ENCODE data around the gene TMEM132D.

DNA sequence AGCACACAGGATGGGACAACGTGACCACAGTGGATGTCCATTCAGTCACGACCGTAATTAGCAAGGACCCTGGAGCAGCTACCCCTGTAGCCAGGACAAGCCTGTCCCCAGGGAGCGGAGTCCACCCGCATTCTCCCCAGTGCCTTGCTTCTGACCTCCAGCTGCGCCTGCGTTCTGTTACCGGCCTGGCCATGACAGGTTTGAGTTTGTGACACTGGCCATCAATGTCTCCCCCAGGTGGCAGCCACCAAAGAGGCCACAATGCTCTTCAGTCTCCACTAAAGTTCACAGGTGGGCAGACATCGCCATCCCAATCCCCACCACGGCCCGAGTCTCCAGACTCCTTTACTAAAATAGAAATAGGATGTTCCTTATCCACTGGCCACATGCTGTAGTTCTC is 96.7 kb downstream of the TMEM132D start:
- TF ChIP-seq, protein P1, sequence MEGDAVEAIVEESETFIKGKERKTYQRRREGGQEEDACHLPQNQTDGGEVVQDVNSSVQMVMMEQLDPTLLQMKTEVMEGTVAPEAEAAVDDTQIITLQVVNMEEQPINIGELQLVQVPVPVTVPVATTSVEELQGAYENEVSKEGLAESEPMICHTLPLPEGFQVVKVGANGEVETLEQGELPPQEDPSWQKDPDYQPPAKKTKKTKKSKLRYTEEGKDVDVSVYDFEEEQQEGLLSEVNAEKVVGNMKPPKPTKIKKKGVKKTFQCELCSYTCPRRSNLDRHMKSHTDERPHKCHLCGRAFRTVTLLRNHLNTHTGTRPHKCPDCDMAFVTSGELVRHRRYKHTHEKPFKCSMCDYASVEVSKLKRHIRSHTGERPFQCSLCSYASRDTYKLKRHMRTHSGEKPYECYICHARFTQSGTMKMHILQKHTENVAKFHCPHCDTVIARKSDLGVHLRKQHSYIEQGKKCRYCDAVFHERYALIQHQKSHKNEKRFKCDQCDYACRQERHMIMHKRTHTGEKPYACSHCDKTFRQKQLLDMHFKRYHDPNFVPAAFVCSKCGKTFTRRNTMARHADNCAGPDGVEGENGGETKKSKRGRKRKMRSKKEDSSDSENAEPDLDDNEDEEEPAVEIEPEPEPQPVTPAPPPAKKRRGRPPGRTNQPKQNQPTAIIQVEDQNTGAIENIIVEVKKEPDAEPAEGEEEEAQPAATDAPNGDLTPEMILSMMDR (IDR thresholded peaks at IDR 0.05): no peak
- TF ChIP-seq POLR2A (IDR thresholded peaks at IDR 0.05): no peak

All from body of pancreas (tissue), 4 donors.